HFFc6 (cell line): ENCODE measurements around the gene AGA. TPM values are rescaled to one million over a fixed set of nuclear protein-coding genes. Genes with fewer than 3 reads are reported as not detected.

ENCODE experiments used
- DNase-seq: peaks from one replicate; pipeline ENCODE4 v3.0.0-alpha.2; 2018
- H3K27ac Mint-ChIP-seq: 2 replicates; pipeline ENCODE4 v1.8.0; 2020; ENCODE audit warnings: mild to moderate bottlenecking, mixed read lengths
- H3K27me3 Mint-ChIP-seq: 2 replicates; pipeline ENCODE4 v1.8.0; 2021; ENCODE audit warnings: mild to moderate bottlenecking, moderate library complexity, mixed read lengths; ENCODE audit not compliant: insufficient read depth
- H3K36me3 Mint-ChIP-seq: 2 replicates; pipeline ENCODE4 v1.8.0; 2021; ENCODE audit warnings: low read depth, mixed read lengths
- H3K4me1 Mint-ChIP-seq: 2 replicates; pipeline ENCODE4 v1.8.0; 2020; ENCODE audit warnings: low read depth, mixed read lengths
- H3K4me3 Mint-ChIP-seq: 2 replicates; pipeline ENCODE4 v1.8.0; 2020; ENCODE audit warnings: mild to moderate bottlenecking, moderate library complexity, mixed read lengths
- H3K9me3 Mint-ChIP-seq: 2 replicates; pipeline ENCODE4 v1.8.0; 2020; ENCODE audit warnings: mild to moderate bottlenecking, mixed read lengths
- CTCF ChIP-seq: fragments of 200-600 bp; sonication (generic); IDR thresholded peaks from 2 replicates; pipeline ENCODE4 v1.5.0; 2021; ENCODE audit warnings: antibody characterized with exemption, mild to moderate bottlenecking
- total RNA-seq, 6 experiments: library from RNA; stranded (reverse); fragmentation: NEBNext Ultra II Directional; extraction: Animal tissue kit (Norgen Biotek cat#: 25700); gene quantifications; 2 replicates in 1 of 6; 3 replicates in 5 of 6; pipeline ENCODE4 v1.2.3, GENCODE V29; 2021

The AGA gene
- total RNA-seq, 6 experiments from 2014 or later: 41.5 to 53.7 (median 47.4) TPM

GRCh38 chr4:177385576-177386277 is 56.5 kb downstream of the AGA start:
- Mint-ChIP-seq H3K9me3 (no peaks in the 10 kb centered on the region), H3K27ac (no peak overlapping the region), H3K4me1 (peaks cover 27% of the 10 kb centered on the region), H3K36me3 (no peaks in the 10 kb centered on the region), H3K4me3 (no peak overlapping the region), H3K27me3 (no peaks in the 10 kb centered on the region)
- no peak for DNase-seq
- no peak for TF ChIP-seq CTCF

- no peak for TF ChIP-seq CTCF
- no peak overlapping the region for H3K4me3 Mint-ChIP-seq
- no peaks in the 10 kb centered on the region for H3K9me3 Mint-ChIP-seq
- no peaks in the 10 kb centered on the region for H3K27me3 Mint-ChIP-seq
- peaks cover 20% of the 10 kb centered on the region for H3K4me1 Mint-ChIP-seq
- H3K27ac Mint-ChIP-seq: no peak overlapping the region
- H3K36me3 Mint-ChIP-seq: no peaks in the 10 kb centered on the region
- no peak for DNase-seq
Observed at GRCh38 chr4:177384856-177385397, 57.3 kb downstream of the AGA start.

GRCh38 chr4:177381762-177382310 is 60.4 kb downstream of the AGA start:
- no peak for TF ChIP-seq CTCF
- Mint-ChIP-seq H3K9me3 (no peaks in the 10 kb centered on the region), H3K4me1 (peaks cover 20% of the 10 kb centered on the region), H3K4me3 (no peak overlapping the region), H3K27me3 (no peaks in the 10 kb centered on the region), H3K36me3 (no peaks in the 10 kb centered on the region), H3K27ac (no peak overlapping the region)
- DNase-seq: no peak

Other genes starting within 250 kb of the AGA start
- 1 to 10 TPM; 4.1 to 9.5 (median 9.0) TPM for gene NEIL3, start 132.6 kb downstream of the AGA start, total RNA-seq